Tibial nerve (tissue), 4 donors: ENCODE results near the gene OPN1LW. TPM values are rescaled to one million over a fixed set of nuclear protein-coding genes. Genes with fewer than 3 reads are reported as not detected.

Experiments used
- DNase-seq, 2 donors: peaks; one replicate each; pipeline ENCODE4 v3.0.0-alpha.2; 2019; ENCODE audit warnings: low spot score in 2 of 2
- H3K27ac ChIP-seq, 4 donors: fragments of 200-600 bp; sonication (generic) in 3 of 4; one replicate each; pipeline ENCODE4 v1.5.1; 2017 to 2019; ENCODE audit warnings: mild to moderate bottlenecking in 1 of 4
- H3K27me3 ChIP-seq, 2 donors: fragments of 200-600 bp; sonication (generic) in 1 of 2; one replicate each; pipeline versions ENCODE4 v1.5.1 to v1.6.0; 2017 to 2019
- H3K36me3 ChIP-seq, 3 donors: fragments of 200-600 bp; sonication (generic); one replicate each; pipeline ENCODE4 v1.5.1; 2018 to 2019
- H3K4me1 ChIP-seq, 4 donors: fragments of 200-600 bp; sonication (generic) in 3 of 4; one replicate each; pipeline ENCODE4 v1.5.1; 2017 to 2019
- H3K4me3 ChIP-seq, 4 donors: fragments of 200-600 bp; sonication (generic) in 3 of 4; one replicate each; pipeline ENCODE4 v1.5.1; 2017 to 2019; ENCODE audit warnings: mild to moderate bottlenecking in 1 of 4, moderate library complexity in 1 of 4
- H3K9me3 ChIP-seq, 4 donors: fragments of 200-600 bp; sonication (generic) in 3 of 4; one replicate each; pipeline ENCODE4 v1.5.1; 2017 to 2019
- CTCF ChIP-seq, 5 experiments: fragments of 200-600 bp in 3 of 5; fragments of 450-650 bp in 2 of 5; sonication (generic) in 3 of 5; IDR thresholded peaks; one replicate each; pipeline ENCODE4 v1.5.1; 2016 to 2019; ENCODE audit warnings: antibody characterized with exemption in 5 of 5, mild to moderate bottlenecking in 3 of 5, moderate library complexity in 2 of 5
- EP300 ChIP-seq, 2 donors: sonication (generic); formaldehyde crosslinking; IDR thresholded peaks; one replicate each; pipeline ENCODE4 v1.6.1; 2017; ENCODE audit warnings: antibody characterized with exemption in 2 of 2, mild to moderate bottlenecking in 1 of 2
- POLR2A ChIP-seq, 2 donors: fragments of 450-650 bp; IDR thresholded peaks; one replicate each; pipeline ENCODE4 v1.6.1; 2017; ENCODE audit warnings: antibody characterized with exemption in 2 of 2, mild to moderate bottlenecking in 2 of 2, moderate library complexity in 2 of 2
- WGBS, 2 donors: methylation state at CpG; one replicate each; pipeline ENCODE4 v1.1.5; 2018; 5-methylcytosine and 5-hydroxymethylcytosine counted together
- total RNA-seq, 4 donors: library from RNA; depleted of rRNA; stranded (reverse); fragments of >200 nt; gene quantifications; one replicate each; pipeline ENCODE4 v1.1.0, GENCODE V29; 2016

OPN1LW gene
- total RNA-seq, 4 donors from 2014 or later = not detected

GRCh38 chrX:154098551-154098950 is 45.5 kb upstream of the OPN1LW start:
- peaks cover 0 to 25% (median 9%) of the 10 kb centered on the region in 4 donors for H3K4me1 ChIP-seq
- no peak for TF ChIP-seq EP300 (IDR thresholded peaks at IDR 0.05)
- TF ChIP-seq POLR2A (IDR thresholded peaks at IDR 0.05) = no peak
- TF ChIP-seq CTCF (IDR thresholded peaks at IDR 0.05) = no peak
- 54 to 64% methylated on average over 2 of the region's 2 CpGs for WGBS, 2 donors
- H3K36me3 ChIP-seq = no peaks in the 10 kb centered on the region
- peak overlapping the region in 2 of 4 donors; percentile 55 to 83 for H3K27ac ChIP-seq
- no peak overlapping the region for H3K4me3 ChIP-seq
- no peaks in the 10 kb centered on the region for H3K27me3 ChIP-seq
- DNase-seq = no peak
- H3K9me3 ChIP-seq = no peaks in the 10 kb centered on the region

- WGBS, 2 donors = 68 to 76% methylated on average over 6 of the region's 6 CpGs
- Histone ChIP-seq H3K27ac (no peak overlapping the region), H3K4me3 (no peak overlapping the region), H3K27me3 (no peaks in the 10 kb centered on the region), H3K9me3 (no peaks in the 10 kb centered on the region), H3K4me1 (no peaks in the 10 kb centered on the region), H3K36me3 (no peaks in the 10 kb centered on the region)
- no peak for DNase-seq
- TF ChIP-seq CTCF (IDR thresholded peaks at IDR 0.05) (no peak), EP300 (IDR thresholded peaks at IDR 0.05) (no peak)
Measured at GRCh38 chrX:154113729-154114128, 30.3 kb upstream of the OPN1LW start.

- no peak overlapping the region for H3K27ac ChIP-seq
- no peaks in the 10 kb centered on the region for H3K4me1 ChIP-seq
- no peaks in the 10 kb centered on the region for H3K9me3 ChIP-seq
- H3K4me3 ChIP-seq = no peak overlapping the region
- TF ChIP-seq POLR2A (IDR thresholded peaks at IDR 0.05) = no peak
- no peak for TF ChIP-seq CTCF (IDR thresholded peaks at IDR 0.05)
- TF ChIP-seq EP300 (IDR thresholded peaks at IDR 0.05) = no peak
- H3K36me3 ChIP-seq = no peaks in the 10 kb centered on the region
- no peak for DNase-seq
- H3K27me3 ChIP-seq = no peaks in the 10 kb centered on the region
- 91 to 96% methylated on average over 5 of the region's 5 CpGs for WGBS, 2 donors
Measured at GRCh38 chrX:154114652-154115051, 29.4 kb upstream of the OPN1LW start.

- DNase-seq = no peak
- 88 to 96% methylated on average over 10 of the region's 10 CpGs for WGBS, 2 donors
- no peak for TF ChIP-seq EP300 (IDR thresholded peaks at IDR 0.05)
- no peak for TF ChIP-seq POLR2A (IDR thresholded peaks at IDR 0.05)
- TF ChIP-seq CTCF (IDR thresholded peaks at IDR 0.05) = no peak
- H3K9me3 ChIP-seq = no peaks in the 10 kb centered on the region
- H3K27me3 ChIP-seq = no peaks in the 10 kb centered on the region
- no peak overlapping the region for H3K27ac ChIP-seq
- no peaks in the 10 kb centered on the region for H3K4me1 ChIP-seq
- H3K4me3 ChIP-seq = no peak overlapping the region
- H3K36me3 ChIP-seq = no peaks in the 10 kb centered on the region
Measured at GRCh38 chrX:154115071-154115470, 29.0 kb upstream of the OPN1LW start.

- H3K4me1 ChIP-seq = no peaks in the 10 kb centered on the region
- no peak for DNase-seq
- no peak overlapping the region for H3K4me3 ChIP-seq
- peaks cover 0 to 2% (median 0%) of the 10 kb centered on the region in 4 donors for H3K9me3 ChIP-seq
- H3K27ac ChIP-seq = no peak overlapping the region
- TF ChIP-seq POLR2A (IDR thresholded peaks at IDR 0.05) (no peak), CTCF (IDR thresholded peaks at IDR 0.05) (no peak), EP300 (IDR thresholded peaks at IDR 0.05) (no peak)
- no peaks in the 10 kb centered on the region for H3K27me3 ChIP-seq
- WGBS, 2 donors = 73 to 83% methylated on average over 5 of the region's 5 CpGs
- H3K36me3 ChIP-seq = no peaks in the 10 kb centered on the region
Measured at GRCh38 chrX:154115750-154116149, 28.3 kb upstream of the OPN1LW start.
